GF-D8 (cell line): Measurements from ENCODE around the gene AMHR2.

Source experiments
- DNase-seq: peaks from one replicate; lab custom pipeline; 2025; lab: John Stamatoyannopoulos, UW

The AMHR2 gene

GRCh38 chr12:53480491-53481442 lies 57.1 kb downstream of the AMHR2 start:
- DNase-seq = no peak
